ENCODE results near the gene FAM209B. TPM values are rescaled to one million over a fixed set of nuclear protein-coding genes. Genes with fewer than 3 reads are reported as not detected.
A peak's percentile ranks its signal among the peaks of the same experiment; 100 is the strongest.

FAM209B gene
- total and polyA plus RNA-seq, 9 of the 15 experiments (the other 6 are each of a cell fraction or from before 2014, with no cell fraction given): 0.34 to 0.40 (median 0.36) TPM; not detected in 6

DNA sequence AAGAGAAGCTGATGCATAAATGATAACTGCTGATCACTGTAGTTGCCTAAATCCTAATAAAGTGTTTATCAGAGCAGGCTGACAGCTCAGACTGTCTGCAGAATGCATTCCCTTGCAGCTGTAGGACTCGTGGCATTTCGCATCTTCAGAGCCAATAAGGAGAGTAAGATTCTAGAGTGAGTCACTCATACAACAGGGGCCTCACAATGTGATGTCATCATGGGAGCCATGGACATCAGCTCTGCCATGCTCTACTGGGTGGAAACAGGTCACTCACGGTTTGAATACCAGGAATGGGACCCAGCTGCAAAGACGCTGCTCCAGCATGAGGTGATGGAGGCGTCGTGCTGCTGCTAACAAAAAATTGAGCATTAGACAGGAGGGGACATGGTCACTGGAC is 7.4 kb downstream of the FAM209B start:
- Histone ChIP-seq H3K4me1 (replicated peaks in 1 of 2; ENCODE audit: control insufficient read depth in 2 of 2, insufficient read depth in 2 of 2, low read length in 2 of 2) (no peaks in the 10 kb centered on the region; a peak in 2 of 5 replicates), H3K9me1 (ENCODE audit: control insufficient read depth, insufficient read depth, low read length) (no peaks in the 10 kb centered on the region), H3K27ac (ENCODE audit: extremely low read depth, low read depth, low read length) (no peak overlapping the region), H3K4me2 (ENCODE audit: insufficient read depth, low read length) (no peak overlapping the region), H3K4me3 (no peak overlapping the region), H3K27me3 (ENCODE audit: control insufficient read depth in 2 of 2, insufficient read depth in 2 of 2, low read length in 2 of 2) (peaks cover 16 to 35% of the 10 kb centered on the region in 2 experiments; a peak in 4 of 5 replicates), H4K20me1 (replicated peaks; ENCODE audit: control insufficient read depth, insufficient read depth, low read length) (no peaks in the 10 kb centered on the region), H3K36me3 (ENCODE audit: control insufficient read depth, insufficient read depth, low read length) (no peaks in the 10 kb centered on the region), H3K9me3 (replicated peaks; ENCODE audit: control insufficient read depth, insufficient read depth, low read depth, low read length) (no peaks in the 10 kb centered on the region), H3K79me2 (ENCODE audit: control insufficient read depth, insufficient read depth, low read length) (no peaks in the 10 kb centered on the region), H2AFZ (ENCODE audit: low read depth, low read length) (no peak overlapping the region), H3K9ac (ENCODE audit: insufficient read depth in 1 of 2, low read depth in 2 of 2, low read length in 2 of 2) (no peak overlapping the region)
- intact Hi-C loops (cut with micrococcal nuclease) (no loop called here), in situ Hi-C loops (cut with MboI) (no loop called here)
- DNase-seq (ENCODE audit: extremely low read depth in 1 of 4, low spot score in 3 of 4) (peak in 1 of 4 experiments; percentile 9), ATAC-seq (peak; percentile 55), FAIRE-seq (no peak)
- ChIA-PET CTCF (ENCODE audit: low intra/inter-chr PET ratio) (no interaction called here), POLR2A (interaction anchor here (1.6 kb wide), 1 partner anchor 128 kb away, joined by 3 read pairs; the partner anchor contains the start of gene CASS4)
- 4% methylated on average over 6 of the region's 6 CpGs for WGBS (ENCODE audit: insufficient coverage, low coverage, missing lambda C conversion rate)
- TF ChIP-seq, protein P1, sequence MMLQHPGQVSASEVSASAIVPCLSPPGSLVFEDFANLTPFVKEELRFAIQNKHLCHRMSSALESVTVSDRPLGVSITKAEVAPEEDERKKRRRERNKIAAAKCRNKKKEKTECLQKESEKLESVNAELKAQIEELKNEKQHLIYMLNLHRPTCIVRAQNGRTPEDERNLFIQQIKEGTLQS (IDR thresholded peaks at IDR 0.05): peak; percentile 55; the same call in 1 of the 2 replicates
- TF ChIP-seq, protein P1 (CRISPR knock-in tag; conservative IDR thresholded peaks at IDR 0.05): no peak
- no peak for TF ChIP-seq PRDM10 (IDR thresholded peaks at IDR 0.05; ENCODE audit: partially characterized antibody)
- no peak for TF ChIP-seq MEF2D (tag; conservative IDR thresholded peaks at IDR 0.05; ENCODE audit: low read depth)
- no peak for TF ChIP-seq CSDE1 (IDR thresholded peaks at IDR 0.05)
- no peak for TF ChIP-seq JUNB (CRISPR knock-in tag; conservative IDR thresholded peaks at IDR 0.05)
- TF ChIP-seq ZNF780A (CRISPR knock-in tag; IDR thresholded peaks at IDR 0.05): no peak
- TF ChIP-seq ATF1 (CRISPR knock-in tag; IDR thresholded peaks at IDR 0.05): no peak
- 0 out of 2 replicates have a peak, but pooled peaks have one; percentile 13 for TF ChIP-seq ATF1 (tag; IDR thresholded peaks at IDR 0.05)
- TF ChIP-seq COPS2 (conservative IDR thresholded peaks at IDR 0.05): no peak
- TF ChIP-seq EHMT2 (IDR thresholded peaks at IDR 0.05): no peak
- no TSS peak for BruUV-seq (replicated peaks)

Measured in K562 (cell line).